Peyer's patch (tissue), 4 donors: ENCODE data around the gene SLC26A8.

Experiments used
- CTCF ChIP-seq, 6 experiments: fragments of 450-650 bp in 4 of 6; fragments of 200-600 bp in 2 of 6; sonication (generic) in 1 of 6; IDR thresholded peaks; one replicate each; pipeline ENCODE4 v1.5.1; 2017 to 2019; ENCODE audit warnings: antibody characterized with exemption in 6 of 6, mild to moderate bottlenecking in 3 of 6, moderate library complexity in 1 of 6
- POLR2A ChIP-seq, 2 donors: fragments of 450-650 bp; IDR thresholded peaks; one replicate each; pipeline ENCODE4 v1.5.1; 2017; ENCODE audit warnings: antibody characterized with exemption in 2 of 2, mild to moderate bottlenecking in 2 of 2, moderate library complexity in 2 of 2

- TF ChIP-seq POLR2A (IDR thresholded peaks at IDR 0.05) (no peak), CTCF (IDR thresholded peaks at IDR 0.05) (no peak)
Observed at GRCh38 chr6:35925961-35926360, 98.5 kb downstream of the SLC26A8 start.
